HCT116 (cell line): ENCODE data around the gene EPS8. TPM values are rescaled to one million over a fixed set of nuclear protein-coding genes. Genes with fewer than 3 reads are reported as not detected.
A peak's percentile ranks its signal among the peaks of the same experiment; 100 is the strongest.

Experiments used
- ATAC-seq: fragments of 200-7000 bp; cut with Tn5 transposase; 2 replicates; pipeline ENCODE4 v1.9.1; 2020; ENCODE audit warnings: mild to moderate bottlenecking, moderate library complexity
- BruUV-seq: library from RNA; stranded (reverse); fragments of 400-500 nt; replicated peaks from 2 replicates; lab custom pipeline; 2021; lab: Mats Ljungman, UMichigan
- CTCF ChIA-PET: fragments of 300-600 bp; sonication (Branson Sonifier 250); formaldehyde crosslinking; loops from one replicate; lab custom pipeline; 2021; ENCODE audit warnings: antibody characterized with exemption; lab: Charles Lee
- POLR2A ChIA-PET: fragments of 300-600, 350-600 bp; sonication (Branson Sonifier 250); formaldehyde crosslinking; loops from one replicate; lab custom pipeline; 2021; ENCODE audit warnings: antibody characterized with exemption; lab: Charles Lee
- RAD21 ChIA-PET, 2 experiments: fragments of 300-600 bp; sonication (Branson Sonifier 250); formaldehyde crosslinking; loops; one replicate each; lab custom pipeline; 2023; ENCODE audit warnings: low total read pairs in 2 of 2; ENCODE audit not compliant: uncharacterized antibody in 2 of 2, unreplicated experiment in 2 of 2, low non-redundant PET in 1 of 2; lab: Charles Lee
- DNase-seq: peaks from one replicate; pipeline ENCODE4 v3.0.0-alpha.2; 2010; ENCODE audit warnings: low read depth, low spot score
- H2AFZ ChIP-seq: fragments of 200-600 bp; shearing (Covaris generic), sonication (generic); 2 replicates; pipeline ENCODE4 v1.6.1; 2017; ENCODE audit warnings: low read depth, mixed run types, mixed read lengths, antibody characterized with exemption, low read length; ENCODE audit not compliant: poor library complexity, severe bottlenecking
- H3K27ac ChIP-seq: 2 replicates; pipeline ENCODE4 v1.5.1; 2012; ENCODE audit warnings: low read depth, low read length
- H3K27me3 ChIP-seq: fragments of 200-600 bp; sonication (generic); 2 replicates; pipeline ENCODE4 v1.6.1; 2016; ENCODE audit warnings: mixed run types, low read length, mixed read lengths; ENCODE audit not compliant: insufficient read depth
- H3K36me3 ChIP-seq, 2 experiments: fragments of 200-500 bp in 1 of 2; fragments of 200-600 bp in 1 of 2; sonication (Bioruptor generic) in 1 of 2; sonication (generic) in 1 of 2; 2 replicates each; pipeline versions ENCODE4 v1.5.1 to v1.6.1; 2014 to 2016; ENCODE audit warnings: low read length in 2 of 2, inconsistent platforms in 1 of 2, mixed read lengths in 1 of 2, mixed run types in 1 of 2; ENCODE audit not compliant: insufficient read depth in 2 of 2, control insufficient read depth in 1 of 2
- H3K4me1 ChIP-seq, 2 experiments: fragments of 200-600 bp in 1 of 2; sonication (generic) in 1 of 2; 2 replicates each; pipeline versions ENCODE4 v1.5.1 to v1.6.1; 2012 to 2017; ENCODE audit warnings: low read length in 2 of 2, inconsistent platforms in 1 of 2, mild to moderate bottlenecking in 1 of 2, mixed read lengths in 1 of 2, mixed run types in 1 of 2, moderate library complexity in 1 of 2; ENCODE audit not compliant: insufficient read depth in 2 of 2, control insufficient read depth in 1 of 2
- H3K4me2 ChIP-seq: fragments of 200-600 bp; sonication (generic); 2 replicates; pipeline ENCODE4 v1.6.1; 2017; ENCODE audit warnings: mixed run types, low read length, mixed read lengths
- H3K4me3 ChIP-seq, 2 experiments: fragments of 200-600 bp in 1 of 2; sonication (generic) in 1 of 2; replicated peaks in 1 of 2; 2 replicates each; pipeline ENCODE4 v1.5.1; 2011 to 2016; ENCODE audit warnings: low read length in 2 of 2, control low read depth in 1 of 2, low read depth in 1 of 2, mild to moderate bottlenecking in 1 of 2, mixed read lengths in 1 of 2, mixed run types in 1 of 2
- H3K79me2 ChIP-seq: fragments of 200-600 bp; sonication (generic); 2 replicates; pipeline ENCODE4 v1.6.1; 2017; ENCODE audit warnings: mild to moderate bottlenecking, mixed run types, low read length, moderate library complexity, mixed read lengths; ENCODE audit not compliant: insufficient read depth
- H3K9ac ChIP-seq: fragments of 200-600 bp; sonication (generic); 2 replicates; pipeline ENCODE4 v1.6.1; 2016; ENCODE audit warnings: low read length, mixed read lengths
- H3K9me2 ChIP-seq: fragments of 200-600 bp; sonication (generic), shearing (Covaris generic); 2 replicates; pipeline ENCODE4 v1.6.1; 2017; ENCODE audit warnings: mixed run types, mild to moderate bottlenecking, moderate library complexity; ENCODE audit not compliant: insufficient read depth
- H3K9me3 ChIP-seq, 2 experiments: fragments of 200-500 bp in 1 of 2; fragments of 200-600 bp in 1 of 2; sonication (Bioruptor generic) in 1 of 2; sonication (generic) in 1 of 2; 2 replicates each; pipeline ENCODE4 v1.6.1; 2014 to 2017; ENCODE audit warnings: low read length in 2 of 2, mixed read lengths in 2 of 2, inconsistent platforms in 1 of 2, low read depth in 1 of 2, mild to moderate bottlenecking in 1 of 2, mixed run types in 1 of 2, moderate library complexity in 1 of 2; ENCODE audit not compliant: control insufficient read depth in 1 of 2, insufficient read depth in 1 of 2
- H4K20me1 ChIP-seq: fragments of 200-600 bp; sonication (generic), shearing (Covaris generic); 2 replicates; pipeline ENCODE4 v1.6.1; 2017; ENCODE audit warnings: mixed run types, mild to moderate bottlenecking, moderate library complexity; ENCODE audit not compliant: insufficient read depth
- CBX3 ChIP-seq: IDR thresholded peaks from 2 replicates; pipeline ENCODE4 v1.6.1; 2012; ENCODE audit warnings: low read depth
- POLR2A ChIP-seq: IDR thresholded peaks from 2 replicates; pipeline ENCODE4 v1.7.0; 2011; ENCODE audit warnings: borderline replicate concordance; ENCODE audit not compliant: insufficient read depth, insufficient read length; ENCODE audit errors: extremely low read depth
- POLR2AphosphoS5 ChIP-seq: IDR thresholded peaks from 2 replicates; pipeline ENCODE4 v1.6.1; 2011; ENCODE audit warnings: mild to moderate bottlenecking, low read depth, low read length, moderate library complexity
- SIN3A ChIP-seq: IDR thresholded peaks from 2 replicates; pipeline ENCODE4 v1.6.1; 2012; ENCODE audit warnings: low read depth
- SRF ChIP-seq: IDR thresholded peaks from 2 replicates; pipeline ENCODE4 v1.6.1; 2012; ENCODE audit warnings: low read depth
- intact Hi-C: fragments of 100-400 bp; cut with micrococcal nuclease; formaldehyde crosslinking; loops from 2 replicates; pipeline ENCODE4 v1.10.0; 2022
- total RNA-seq: library from RNA; stranded (reverse); gene quantifications from one replicate; pipeline ENCODE4 v1.2.1, GENCODE V29; 2021; ENCODE audit not compliant: unreplicated experiment
- TF ChIP-seq, protein P1 (sequence below): IDR thresholded peaks from 2 replicates; pipeline ENCODE4 v1.6.1; 2012
- TF ChIP-seq, protein P2 (sequence below): IDR thresholded peaks from 2 replicates; pipeline ENCODE4 v1.6.1; 2012; ENCODE audit warnings: low read depth
- TF ChIP-seq, protein P3 (sequence below): IDR thresholded peaks from 2 replicates; pipeline ENCODE4 v1.6.1; 2011; ENCODE audit warnings: mild to moderate bottlenecking, low read length, moderate library complexity; ENCODE audit not compliant: insufficient replicate concordance; ENCODE audit errors: extremely low read depth
- TF ChIP-seq, protein P4 (sequence below): IDR thresholded peaks from 2 replicates; pipeline ENCODE4 v1.6.1; 2012

The EPS8 gene
- total RNA-seq, 1 experiment from 2014 or later, result 49.9 TPM

DNA sequence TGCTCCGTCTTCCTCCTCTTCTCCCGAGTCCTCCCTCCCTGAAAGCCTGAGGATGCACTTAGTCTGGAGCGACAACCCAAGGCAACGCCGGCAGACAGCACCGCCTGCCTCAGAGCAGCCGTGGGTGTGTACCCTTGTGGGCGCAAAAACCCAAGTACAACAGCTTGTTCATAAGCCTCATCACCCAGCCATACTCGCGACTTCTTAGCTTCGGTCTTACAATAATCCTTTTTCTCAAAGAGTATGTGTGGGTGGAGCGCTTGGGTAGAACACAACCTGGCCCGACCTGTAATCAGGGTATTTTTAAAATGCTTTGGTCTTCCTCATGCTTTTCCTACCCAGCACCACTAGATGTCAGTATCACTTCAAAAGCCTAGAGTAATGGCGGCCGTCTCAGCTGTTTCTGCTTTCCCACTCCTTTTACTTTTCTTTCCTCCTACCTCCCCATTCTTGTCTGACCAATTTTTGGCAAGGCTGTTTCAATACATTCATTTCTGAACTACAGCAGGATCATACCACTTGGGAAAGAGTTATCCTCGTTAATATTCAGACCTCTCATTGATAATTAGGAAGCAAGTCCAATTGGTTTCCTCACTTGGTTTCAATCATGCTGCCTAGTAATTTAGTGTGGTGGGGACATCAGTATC, 198.9 kb downstream of the EPS8 start (continued):
- TF ChIP-seq, protein P1, sequence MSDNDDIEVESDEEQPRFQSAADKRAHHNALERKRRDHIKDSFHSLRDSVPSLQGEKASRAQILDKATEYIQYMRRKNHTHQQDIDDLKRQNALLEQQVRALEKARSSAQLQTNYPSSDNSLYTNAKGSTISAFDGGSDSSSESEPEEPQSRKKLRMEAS, result no peak

DNA sequence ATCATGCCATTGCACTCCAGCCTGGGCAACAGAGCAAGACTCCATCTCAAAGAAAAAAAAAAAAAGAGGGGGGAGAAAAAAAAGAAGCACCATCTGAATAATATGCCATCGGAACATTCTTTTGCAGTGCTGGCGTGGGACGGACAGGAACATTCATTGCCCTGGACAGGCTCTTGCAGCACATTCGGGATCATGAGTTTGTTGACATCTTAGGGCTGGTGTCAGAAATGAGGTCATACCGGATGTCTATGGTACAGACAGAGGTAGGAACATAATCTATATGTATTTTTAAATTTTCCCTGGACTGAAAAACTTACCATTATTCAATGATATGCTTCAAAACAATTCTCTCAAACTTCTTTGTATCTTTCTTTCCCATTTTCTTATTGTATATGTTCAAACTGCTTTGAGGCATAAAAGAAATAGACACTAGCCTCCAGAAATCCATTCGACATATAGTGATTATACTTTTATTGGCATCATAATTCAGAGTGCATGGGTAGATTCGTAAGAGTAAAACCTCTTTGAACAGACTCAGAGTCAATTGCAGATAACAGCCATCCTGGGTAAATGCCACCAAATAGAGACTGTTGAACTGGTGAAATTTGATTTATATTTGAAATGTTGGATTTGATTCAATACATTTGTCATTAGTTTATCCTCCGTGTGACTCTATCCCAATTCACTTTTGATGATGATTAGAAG, 199.7 kb downstream of the EPS8 start:
- Histone ChIP-seq H3K9ac (no peak overlapping the region), H3K9me2 (no peaks in the 10 kb centered on the region), H3K79me2 (no peaks in the 10 kb centered on the region), H3K27ac (no peak overlapping the region), H4K20me1 (no peaks in the 10 kb centered on the region), H3K4me1 (peaks cover 3 to 10% of the 10 kb centered on the region in 2 experiments; a peak in 3 of 4 replicates), H3K27me3 (no peaks in the 10 kb centered on the region), H3K4me2 (peak overlapping the region; percentile 73; the same call in 1 of the 2 replicates), H3K9me3 (no peaks in the 10 kb centered on the region), H3K36me3 (no peaks in the 10 kb centered on the region), H3K4me3 (no peak overlapping the region), H2AFZ (peak overlapping the region; percentile 100)
- ChIA-PET CTCF (interaction anchor here (1.2 to 3.3 kb wide), 4 partner anchors 16 to 269 kb away, joined by 5 to 30 read pairs (median 8); no protein-coding TSS in a partner anchor), POLR2A (no interaction called here), RAD21 (interaction anchor here (0.7 kb wide), 2 partner anchors 267 to 269 kb away, joined by 3 to 4 read pairs; no protein-coding TSS in a partner anchor)
- no peak for DNase-seq
- intact Hi-C loops, result loop anchor here (1.0 to 10.0 kb wide), 4 partner anchors 98 to 315 kb away; no protein-coding TSS in a partner anchor
- ATAC-seq, result no peak
- TF ChIP-seq, protein P2, sequence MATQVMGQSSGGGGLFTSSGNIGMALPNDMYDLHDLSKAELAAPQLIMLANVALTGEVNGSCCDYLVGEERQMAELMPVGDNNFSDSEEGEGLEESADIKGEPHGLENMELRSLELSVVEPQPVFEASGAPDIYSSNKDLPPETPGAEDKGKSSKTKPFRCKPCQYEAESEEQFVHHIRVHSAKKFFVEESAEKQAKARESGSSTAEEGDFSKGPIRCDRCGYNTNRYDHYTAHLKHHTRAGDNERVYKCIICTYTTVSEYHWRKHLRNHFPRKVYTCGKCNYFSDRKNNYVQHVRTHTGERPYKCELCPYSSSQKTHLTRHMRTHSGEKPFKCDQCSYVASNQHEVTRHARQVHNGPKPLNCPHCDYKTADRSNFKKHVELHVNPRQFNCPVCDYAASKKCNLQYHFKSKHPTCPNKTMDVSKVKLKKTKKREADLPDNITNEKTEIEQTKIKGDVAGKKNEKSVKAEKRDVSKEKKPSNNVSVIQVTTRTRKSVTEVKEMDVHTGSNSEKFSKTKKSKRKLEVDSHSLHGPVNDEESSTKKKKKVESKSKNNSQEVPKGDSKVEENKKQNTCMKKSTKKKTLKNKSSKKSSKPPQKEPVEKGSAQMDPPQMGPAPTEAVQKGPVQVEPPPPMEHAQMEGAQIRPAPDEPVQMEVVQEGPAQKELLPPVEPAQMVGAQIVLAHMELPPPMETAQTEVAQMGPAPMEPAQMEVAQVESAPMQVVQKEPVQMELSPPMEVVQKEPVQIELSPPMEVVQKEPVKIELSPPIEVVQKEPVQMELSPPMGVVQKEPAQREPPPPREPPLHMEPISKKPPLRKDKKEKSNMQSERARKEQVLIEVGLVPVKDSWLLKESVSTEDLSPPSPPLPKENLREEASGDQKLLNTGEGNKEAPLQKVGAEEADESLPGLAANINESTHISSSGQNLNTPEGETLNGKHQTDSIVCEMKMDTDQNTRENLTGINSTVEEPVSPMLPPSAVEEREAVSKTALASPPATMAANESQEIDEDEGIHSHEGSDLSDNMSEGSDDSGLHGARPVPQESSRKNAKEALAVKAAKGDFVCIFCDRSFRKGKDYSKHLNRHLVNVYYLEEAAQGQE, result no peak
- TF ChIP-seq SRF (no peak), SIN3A (no peak), POLR2AphosphoS5 (no peak), POLR2A (no peak), CBX3 (no peak)
- TF ChIP-seq, protein P3, sequence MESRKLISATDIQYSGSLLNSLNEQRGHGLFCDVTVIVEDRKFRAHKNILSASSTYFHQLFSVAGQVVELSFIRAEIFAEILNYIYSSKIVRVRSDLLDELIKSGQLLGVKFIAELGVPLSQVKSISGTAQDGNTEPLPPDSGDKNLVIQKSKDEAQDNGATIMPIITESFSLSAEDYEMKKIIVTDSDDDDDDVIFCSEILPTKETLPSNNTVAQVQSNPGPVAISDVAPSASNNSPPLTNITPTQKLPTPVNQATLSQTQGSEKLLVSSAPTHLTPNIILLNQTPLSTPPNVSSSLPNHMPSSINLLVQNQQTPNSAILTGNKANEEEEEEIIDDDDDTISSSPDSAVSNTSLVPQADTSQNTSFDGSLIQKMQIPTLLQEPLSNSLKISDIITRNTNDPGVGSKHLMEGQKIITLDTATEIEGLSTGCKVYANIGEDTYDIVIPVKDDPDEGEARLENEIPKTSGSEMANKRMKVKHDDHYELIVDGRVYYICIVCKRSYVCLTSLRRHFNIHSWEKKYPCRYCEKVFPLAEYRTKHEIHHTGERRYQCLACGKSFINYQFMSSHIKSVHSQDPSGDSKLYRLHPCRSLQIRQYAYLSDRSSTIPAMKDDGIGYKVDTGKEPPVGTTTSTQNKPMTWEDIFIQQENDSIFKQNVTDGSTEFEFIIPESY, result no peak
- TF ChIP-seq, protein P1, result no peak
- TF ChIP-seq, protein P4, sequence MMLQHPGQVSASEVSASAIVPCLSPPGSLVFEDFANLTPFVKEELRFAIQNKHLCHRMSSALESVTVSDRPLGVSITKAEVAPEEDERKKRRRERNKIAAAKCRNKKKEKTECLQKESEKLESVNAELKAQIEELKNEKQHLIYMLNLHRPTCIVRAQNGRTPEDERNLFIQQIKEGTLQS, result no peak
- BruUV-seq, result no TSS peak
